ENCODE data around the gene C18orf32. TPM values are rescaled to one million over a fixed set of nuclear protein-coding genes. Genes with fewer than 3 reads are reported as not detected.

The C18orf32 gene
- total RNA-seq, 4 donors from 2014 or later: 10.0 to 50.2 (median 28.1) TPM

DNA sequence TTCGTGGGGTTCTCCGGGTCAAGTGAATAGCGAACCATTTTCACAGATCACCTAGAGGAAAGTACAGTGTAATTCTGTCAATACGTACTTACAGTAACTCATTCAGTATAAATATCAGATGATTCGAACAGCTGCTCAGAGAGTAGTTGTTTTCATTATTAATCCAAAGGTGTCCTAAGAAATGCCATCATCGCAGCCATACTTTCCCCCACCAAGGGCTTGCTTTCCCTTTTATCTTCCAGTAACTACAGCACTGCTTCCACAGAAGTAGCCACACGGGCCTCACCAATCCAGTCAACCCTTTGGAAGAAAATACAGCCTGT, 4.5 kb upstream of the C18orf32 start:
- H3K4me1 ChIP-seq: peaks cover 11 to 40% (median 27%) of the 10 kb centered on the region in 4 donors
- 9 to 12% methylated on average over 7 of the region's 7 CpGs for WGBS, 2 donors (ENCODE audit: low coverage in 1 of 2)
- peak overlapping the region; percentile 55 to 94 (median 80) for H3K4me3 ChIP-seq
- H3K27me3 ChIP-seq: no peaks in the 10 kb centered on the region
- intact Hi-C loops (cut with DNase I; ENCODE audit: low total_unique reads): no loop called here
- in situ Hi-C loops (cut with MboI; ENCODE audit: low pct_ligation_motif_present in 1 of 4, low pct_unique_long_range_greater_than_20kb in 1 of 4, low sequenced_read_pairs in 3 of 4): loop anchor here in 1 of 4 donors (25.0 kb wide), 1 partner anchor 796 kb away; the partner anchor contains the start of genes CXXC1 and MBD1
- no peak for DNase-seq
- H3K36me3 ChIP-seq: peaks cover 0 to 29% (median 10%) of the 10 kb centered on the region in 4 donors
- peak overlapping the region; percentile 91 to 97 (median 95) for H3K27ac ChIP-seq
- H3K9me3 ChIP-seq: no peaks in the 10 kb centered on the region
- TF ChIP-seq, protein P1, sequence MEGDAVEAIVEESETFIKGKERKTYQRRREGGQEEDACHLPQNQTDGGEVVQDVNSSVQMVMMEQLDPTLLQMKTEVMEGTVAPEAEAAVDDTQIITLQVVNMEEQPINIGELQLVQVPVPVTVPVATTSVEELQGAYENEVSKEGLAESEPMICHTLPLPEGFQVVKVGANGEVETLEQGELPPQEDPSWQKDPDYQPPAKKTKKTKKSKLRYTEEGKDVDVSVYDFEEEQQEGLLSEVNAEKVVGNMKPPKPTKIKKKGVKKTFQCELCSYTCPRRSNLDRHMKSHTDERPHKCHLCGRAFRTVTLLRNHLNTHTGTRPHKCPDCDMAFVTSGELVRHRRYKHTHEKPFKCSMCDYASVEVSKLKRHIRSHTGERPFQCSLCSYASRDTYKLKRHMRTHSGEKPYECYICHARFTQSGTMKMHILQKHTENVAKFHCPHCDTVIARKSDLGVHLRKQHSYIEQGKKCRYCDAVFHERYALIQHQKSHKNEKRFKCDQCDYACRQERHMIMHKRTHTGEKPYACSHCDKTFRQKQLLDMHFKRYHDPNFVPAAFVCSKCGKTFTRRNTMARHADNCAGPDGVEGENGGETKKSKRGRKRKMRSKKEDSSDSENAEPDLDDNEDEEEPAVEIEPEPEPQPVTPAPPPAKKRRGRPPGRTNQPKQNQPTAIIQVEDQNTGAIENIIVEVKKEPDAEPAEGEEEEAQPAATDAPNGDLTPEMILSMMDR (IDR thresholded peaks at IDR 0.05): no peak
- TF ChIP-seq POLR2A (IDR thresholded peaks at IDR 0.05): no peak
- no peak for TF ChIP-seq POLR2AphosphoS5 (IDR thresholded peaks at IDR 0.05)
- no peak for TF ChIP-seq EP300 (IDR thresholded peaks at IDR 0.05; ENCODE audit: low read depth)

DNA sequence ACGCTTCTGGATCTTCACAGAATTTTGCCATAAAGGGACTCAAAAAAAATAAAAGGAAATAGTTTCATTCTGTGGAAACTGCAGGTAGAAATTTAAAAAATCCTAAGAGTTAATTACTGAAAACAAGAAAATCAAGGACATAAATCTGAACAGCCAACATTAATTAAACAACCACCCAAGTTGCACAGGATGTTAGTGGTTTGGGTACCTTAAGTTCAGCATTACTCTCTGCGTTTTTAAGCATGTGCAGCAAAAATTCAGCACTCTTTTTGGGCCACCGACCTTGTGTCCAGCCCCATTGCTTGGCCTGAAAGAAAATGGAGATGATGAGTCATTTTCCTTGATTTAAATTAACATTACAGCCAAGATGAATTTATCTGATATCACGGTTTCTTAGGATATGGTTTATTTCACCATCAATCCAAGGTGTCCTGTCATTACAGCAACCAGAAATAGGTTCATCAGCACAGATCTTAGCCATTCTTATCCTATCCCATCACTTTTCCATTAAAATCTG, 3.3 kb upstream of the C18orf32 start:
- H3K27me3 ChIP-seq: no peaks in the 10 kb centered on the region
- WGBS, 2 donors (ENCODE audit: low coverage in 1 of 2): 40 to 50% methylated on average over 4 of the region's 4 CpGs
- no peak for DNase-seq
- no peak for TF ChIP-seq EP300 (IDR thresholded peaks at IDR 0.05; ENCODE audit: low read depth)
- TF ChIP-seq, protein P1 (IDR thresholded peaks at IDR 0.05): no peak
- TF ChIP-seq POLR2AphosphoS5 (IDR thresholded peaks at IDR 0.05): no peak
- no peak for TF ChIP-seq POLR2A (IDR thresholded peaks at IDR 0.05)
- H3K4me3 ChIP-seq: no peak overlapping the region
- intact Hi-C loops (cut with DNase I; ENCODE audit: low total_unique reads) (no loop called here), in situ Hi-C loops (cut with MboI; ENCODE audit: low pct_ligation_motif_present in 1 of 4, low pct_unique_long_range_greater_than_20kb in 1 of 4, low sequenced_read_pairs in 3 of 4) (loop anchor here in 1 of 4 donors (25.0 kb wide), 1 partner anchor 797 kb away; the partner anchor contains the start of genes CXXC1 and MBD1)
- peaks cover 16 to 50% (median 36%) of the 10 kb centered on the region in 4 donors for H3K4me1 ChIP-seq
- no peaks in the 10 kb centered on the region for H3K9me3 ChIP-seq
- H3K36me3 ChIP-seq: peaks cover 0 to 29% (median 10%) of the 10 kb centered on the region in 4 donors
- peak overlapping the region; percentile 30 to 97 (median 94) for H3K27ac ChIP-seq

DNA sequence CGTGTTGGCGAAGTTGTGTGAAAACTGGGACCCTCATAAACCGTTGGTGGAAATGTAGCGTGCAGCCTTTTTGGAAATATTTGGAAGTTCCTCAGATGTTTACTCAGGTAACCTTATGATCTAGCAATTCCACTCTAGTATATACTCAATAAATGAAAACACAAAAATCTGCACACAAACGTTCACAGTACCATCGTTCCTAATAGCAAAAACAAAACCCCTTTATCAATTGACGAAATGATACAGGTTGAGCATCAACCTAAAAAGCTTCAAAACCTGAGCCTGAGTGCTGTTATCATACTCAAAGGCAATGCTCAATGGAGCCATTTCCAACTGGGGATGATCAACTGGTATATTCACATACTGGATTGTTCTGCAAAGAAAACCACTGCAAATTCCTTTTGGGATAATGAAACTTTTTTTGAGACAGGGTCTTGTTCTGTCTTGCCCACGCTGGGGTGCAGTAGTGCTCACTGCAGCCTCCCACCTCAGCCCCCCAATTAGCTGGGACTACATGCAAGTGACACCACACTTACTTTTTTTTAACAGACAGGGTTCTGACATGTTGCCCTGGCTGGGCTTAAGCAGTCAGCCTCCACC, 777 bp upstream of the C18orf32 start:
- TF ChIP-seq EP300 (IDR thresholded peaks at IDR 0.05; ENCODE audit: low read depth) (no peak), POLR2A (IDR thresholded peaks at IDR 0.05) (no peak), POLR2AphosphoS5 (IDR thresholded peaks at IDR 0.05) (no peak)
- TF ChIP-seq, protein P1 (IDR thresholded peaks at IDR 0.05): no peak
- intact Hi-C loops (cut with DNase I; ENCODE audit: low total_unique reads) (no loop called here), in situ Hi-C loops (cut with MboI; ENCODE audit: low pct_ligation_motif_present in 1 of 4, low pct_unique_long_range_greater_than_20kb in 1 of 4, low sequenced_read_pairs in 3 of 4) (loop anchor here in 1 of 4 donors (25.0 kb wide), 1 partner anchor 799 kb away; the partner anchor contains the start of genes CXXC1 and MBD1)
- 56 to 68% methylated on average over 7 to 8 of the region's 8 CpGs for WGBS, 2 donors (ENCODE audit: low coverage in 1 of 2)
- H3K4me3 ChIP-seq: peak overlapping the region; percentile 55 to 95 (median 70)
- peaks cover 16 to 53% (median 36%) of the 10 kb centered on the region in 4 donors for H3K4me1 ChIP-seq
- DNase-seq: no peak
- H3K9me3 ChIP-seq: no peaks in the 10 kb centered on the region
- H3K27ac ChIP-seq: peak overlapping the region; percentile 95 to 99 (median 97)
- peaks cover 0 to 31% (median 12%) of the 10 kb centered on the region in 4 donors for H3K36me3 ChIP-seq
- no peaks in the 10 kb centered on the region for H3K27me3 ChIP-seq

DNA sequence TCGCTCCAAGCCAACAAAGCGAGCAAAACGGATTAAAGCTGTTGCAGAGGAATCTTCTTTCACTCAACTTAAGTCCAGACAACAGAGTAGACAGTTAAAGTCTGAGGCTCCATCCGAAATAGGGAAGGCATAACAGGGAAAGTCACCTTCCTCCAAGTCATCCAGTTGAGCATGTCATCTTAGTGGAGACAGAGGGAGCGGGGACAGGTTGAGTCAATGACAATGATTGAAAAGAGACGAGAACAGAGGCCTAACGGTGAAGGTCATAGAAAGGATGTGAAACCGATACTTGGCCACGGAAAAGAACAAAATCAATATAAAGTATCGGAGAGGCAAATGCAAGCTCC, 455 bp downstream of the C18orf32 start:
- Histone ChIP-seq H3K36me3 (peaks cover 0 to 32% (median 16%) of the 10 kb centered on the region in 4 donors), H3K9me3 (no peaks in the 10 kb centered on the region), H3K27me3 (no peaks in the 10 kb centered on the region), H3K27ac (peak overlapping the region; percentile 95 to 99 (median 97)), H3K4me1 (peaks cover 16 to 51% (median 34%) of the 10 kb centered on the region in 4 donors), H3K4me3 (peak overlapping the region; percentile 55 to 95 (median 70))
- TF ChIP-seq POLR2A (IDR thresholded peaks at IDR 0.05) (no peak), EP300 (IDR thresholded peaks at IDR 0.05; ENCODE audit: low read depth) (no peak), POLR2AphosphoS5 (IDR thresholded peaks at IDR 0.05) (no peak)
- TF ChIP-seq, protein P1 (IDR thresholded peaks at IDR 0.05): no peak
- WGBS, 2 donors (ENCODE audit: low coverage in 1 of 2): 2 to 4% methylated on average over 5 to 10 of the region's 10 CpGs
- no peak for DNase-seq
- in situ Hi-C loops (cut with MboI; ENCODE audit: low pct_ligation_motif_present in 1 of 4, low pct_unique_long_range_greater_than_20kb in 1 of 4, low sequenced_read_pairs in 3 of 4) (loop anchor here in 1 of 4 donors (25.0 kb wide), 1 partner anchor 801 kb away; the partner anchor contains the start of genes CXXC1 and MBD1), intact Hi-C loops (cut with DNase I; ENCODE audit: low total_unique reads) (no loop called here)

Data from transverse colon (tissue), 4 donors.